GM18508 (cell line): ENCODE data around the gene TLL1.

ENCODE experiments used
- ATAC-seq: cut with Tn5 transposase; IDR thresholded peaks from one replicate; pipeline ENCODE4 v1.9.1; 2021; ENCODE audit warnings: moderate number of reproducible peaks; ENCODE audit not compliant: insufficient read depth, unreplicated experiment

TLL1 gene

GRCh38 chr4:166039822-166040221, 166.8 kb downstream of the TLL1 start:
- ATAC-seq, result no peak

GRCh38 chr4:166042510-166043055, 169.5 kb downstream of the TLL1 start:
- no peak for ATAC-seq

- ATAC-seq, result no peak
These were observed 170.8 kb downstream of the TLL1 start for GRCh38 chr4:166043801-166044200.

- ATAC-seq, result no peak
These were observed 171.8 kb downstream of the TLL1 start for GRCh38 chr4:166044871-166045270.

GRCh38 chr4:166045457-166045856, 172.4 kb downstream of the TLL1 start:
- ATAC-seq, result no peak

- no peak for ATAC-seq
These were observed 176.0 kb downstream of the TLL1 start for GRCh38 chr4:166049036-166049435.

- ATAC-seq, result no peak
These were observed 191.7 kb downstream of the TLL1 start for GRCh38 chr4:166064721-166065120.

GRCh38 chr4:166065324-166065723, 192.3 kb downstream of the TLL1 start:
- ATAC-seq, result no peak

- no peak for ATAC-seq
These were observed 193.9 kb downstream of the TLL1 start for GRCh38 chr4:166066936-166067335.

GRCh38 chr4:166067915-166068314, 194.9 kb downstream of the TLL1 start:
- no peak for ATAC-seq

- ATAC-seq, result no peak
These were observed 200.7 kb downstream of the TLL1 start for GRCh38 chr4:166073783-166074182.

GRCh38 chr4:166075599-166075998, 202.6 kb downstream of the TLL1 start:
- no peak for ATAC-seq

- no peak for ATAC-seq
These were observed 204.7 kb downstream of the TLL1 start for GRCh38 chr4:166077782-166078181.

GRCh38 chr4:166078383-166078782, 205.3 kb downstream of the TLL1 start:
- no peak for ATAC-seq

- ATAC-seq, result no peak
These were observed 205.9 kb downstream of the TLL1 start for GRCh38 chr4:166078955-166079354.

GRCh38 chr4:166087569-166087968, 214.5 kb downstream of the TLL1 start:
- no peak for ATAC-seq

GRCh38 chr4:166088576-166088975, 215.5 kb downstream of the TLL1 start:
- no peak for ATAC-seq

- no peak for ATAC-seq
These were observed 218.1 kb downstream of the TLL1 start for GRCh38 chr4:166091146-166091545.

- peak; percentile 81 for ATAC-seq
These were observed 219.0 kb downstream of the TLL1 start for GRCh38 chr4:166091912-166092510.

GRCh38 chr4:166092797-166093290, 219.8 kb downstream of the TLL1 start:
- ATAC-seq, result no peak

GRCh38 chr4:166104623-166105022, 231.6 kb downstream of the TLL1 start:
- ATAC-seq, result no peak

- ATAC-seq, result no peak
These were observed 248.9 kb downstream of the TLL1 start for GRCh38 chr4:166121897-166122296.
